Endothelial cell of umbilical vein (primary cell): ENCODE results near the gene CYFIP2. TPM values are rescaled to one million over a fixed set of nuclear protein-coding genes. Genes with fewer than 3 reads are reported as not detected.

Experiments
- BruUV-seq: library from RNA; stranded (reverse); fragments of 400-500 nt; replicated peaks from 2 replicates; lab custom pipeline; 2021; lab: Mats Ljungman, UMichigan
- CTCF ChIA-PET: fragments of 300-600, 350-600 bp; sonication (Branson Sonifier 250); formaldehyde crosslinking; loops from one replicate; lab custom pipeline; 2021; ENCODE audit warnings: antibody characterized with exemption, inconsistent platforms; lab: Charles Lee
- POLR2A ChIA-PET: fragments of 300-600, 350-600 bp; sonication (Branson Sonifier 250); formaldehyde crosslinking; loops from one replicate; lab custom pipeline; 2021; ENCODE audit warnings: antibody characterized with exemption, inconsistent platforms; lab: Charles Lee
- DNase-seq: peaks from one replicate; pipeline ENCODE4 v3.0.0-alpha.2; 2011; ENCODE audit warnings: low read depth, low spot score
- FAIRE-seq: peaks from 2 replicates; lab custom pipeline; 2011; peaks lifted over from hg19 to GRCh38; lab: Jason Lieb, UNC
- H2AFZ ChIP-seq: 2 replicates; pipeline ENCODE4 v1.6.0; 2012; ENCODE audit warnings: low read depth, low read length, control low read depth, inconsistent platforms
- H3K27ac ChIP-seq: 2 replicates; pipeline ENCODE4 v1.5.1; 2011; ENCODE audit warnings: low read depth, mild to moderate bottlenecking, control low read depth, low read length, moderate library complexity; ENCODE audit not compliant: insufficient read depth
- H3K27me3 ChIP-seq, 2 experiments: 2 replicates each; pipeline versions ENCODE4 v1.6.0 to v1.6.1; 2011; ENCODE audit warnings: low read length in 2 of 2, mixed read lengths in 1 of 2; ENCODE audit not compliant: control insufficient read depth in 2 of 2, insufficient read depth in 2 of 2
- H3K36me3 ChIP-seq, 2 experiments: 2 replicates in 1 of 2; 3 replicates in 1 of 2; pipeline ENCODE4 v1.5.1; 2011; ENCODE audit warnings: low read length in 2 of 2, mild to moderate bottlenecking in 1 of 2, moderate library complexity in 1 of 2; ENCODE audit not compliant: control insufficient read depth in 2 of 2, insufficient read depth in 2 of 2; ENCODE audit errors: extremely low read depth in 1 of 2
- H3K4me1 ChIP-seq: 3 replicates; pipeline ENCODE4 v1.5.1; 2011; ENCODE audit warnings: mild to moderate bottlenecking, low read length; ENCODE audit not compliant: control insufficient read depth, insufficient read depth; ENCODE audit errors: extremely low read depth
- H3K4me2 ChIP-seq: 2 replicates; pipeline ENCODE4 v1.6.1; 2011; ENCODE audit warnings: low read length, control low read depth, mixed read lengths; ENCODE audit not compliant: insufficient read depth
- H3K4me3 ChIP-seq, 3 experiments: fragments of 200-600 bp in 1 of 3; sonication (generic), shearing (Covaris generic) in 1 of 3; replicated peaks in 1 of 3; 2 replicates each; pipeline ENCODE4 v1.5.1; 2011 to 2016; ENCODE audit warnings: control low read depth in 3 of 3, low read length in 3 of 3, mild to moderate bottlenecking in 2 of 3, inconsistent platforms in 1 of 3, low read depth in 1 of 3, moderate library complexity in 1 of 3; ENCODE audit not compliant: insufficient read depth in 1 of 3
- H3K79me2 ChIP-seq: 2 replicates; pipeline ENCODE4 v1.6.0; 2012; ENCODE audit warnings: low read length, inconsistent platforms; ENCODE audit not compliant: control insufficient read depth, insufficient read depth
- H3K9ac ChIP-seq: replicated peaks from 2 replicates; pipeline ENCODE3; 2011; ENCODE audit warnings: low read length, control low read depth; ENCODE audit not compliant: insufficient read depth; ENCODE audit errors: extremely low read depth
- H3K9me1 ChIP-seq: replicated peaks from 3 replicates; pipeline ENCODE4 v1.6.0; 2011; ENCODE audit warnings: mild to moderate bottlenecking, low read length; ENCODE audit not compliant: control insufficient read depth, insufficient read depth; ENCODE audit errors: extremely low read depth
- H3K9me3 ChIP-seq: replicated peaks from 2 replicates; pipeline ENCODE4 v1.5.1; 2012; ENCODE audit warnings: low read length, inconsistent platforms; ENCODE audit not compliant: control insufficient read depth, insufficient read depth
- H4K20me1 ChIP-seq: replicated peaks from 2 replicates; pipeline ENCODE3; 2011; ENCODE audit warnings: mild to moderate bottlenecking, low read length; ENCODE audit not compliant: control insufficient read depth, insufficient read depth; ENCODE audit errors: extremely low read depth
- CTCF ChIP-seq, 2 donors: IDR thresholded peaks; 1 replicate in 1 of 2; 2 replicates in 1 of 2; pipeline ENCODE4 v1.5.1; 2011; ENCODE audit warnings: low read length in 2 of 2, mild to moderate bottlenecking in 2 of 2, moderate library complexity in 2 of 2, control low read depth in 1 of 2, inconsistent platforms in 1 of 2, low read depth in 1 of 2; ENCODE audit not compliant: insufficient read depth in 1 of 2; ENCODE audit errors: extremely low read depth in 1 of 2
- EZH2 ChIP-seq: IDR thresholded peaks from 2 replicates; pipeline ENCODE4 v1.6.1; 2012; ENCODE audit warnings: borderline replicate concordance, low read depth, mild to moderate bottlenecking, moderate library complexity, low read length, inconsistent platforms; ENCODE audit not compliant: severe bottlenecking
- FOS ChIP-seq: IDR thresholded peaks from 2 replicates; pipeline ENCODE4 v1.6.1; 2011; ENCODE audit warnings: mild to moderate bottlenecking, low read length, moderate library complexity, borderline replicate concordance; ENCODE audit not compliant: insufficient read depth
- GATA2 ChIP-seq: IDR thresholded peaks from 2 replicates; pipeline ENCODE4 v1.7.0; 2011; ENCODE audit warnings: low read depth, mild to moderate bottlenecking, moderate library complexity, mixed read lengths, low read length; ENCODE audit not compliant: insufficient read length, insufficient read depth
- JUN ChIP-seq: IDR thresholded peaks from 2 replicates; pipeline ENCODE4 v1.6.1; 2011; ENCODE audit warnings: borderline replicate concordance, low read depth; ENCODE audit not compliant: insufficient read length, insufficient read depth
- MAX ChIP-seq: IDR thresholded peaks from 2 replicates; pipeline ENCODE4 v1.6.1; 2011; ENCODE audit not compliant: insufficient read depth, insufficient read length
- MYC ChIP-seq: IDR thresholded peaks from one replicate; pipeline ENCODE4 v1.6.1; 2011; ENCODE audit warnings: mild to moderate bottlenecking, low read depth, low read length
- POLR2A ChIP-seq: IDR thresholded peaks from 2 replicates; pipeline ENCODE4 v1.6.1; 2012; ENCODE audit warnings: low read depth, mild to moderate bottlenecking, control low read depth, low read length
- POLR2AphosphoS5 ChIP-seq: IDR thresholded peaks from 2 replicates; pipeline ENCODE4 v1.6.1; 2012; ENCODE audit warnings: low read depth, mild to moderate bottlenecking, control low read depth, low read length, moderate library complexity; ENCODE audit not compliant: insufficient read depth
- dilution Hi-C: fragments of 300-500 bp; cut with MboI; formaldehyde crosslinking; loops from one replicate; pipeline ENCODE4 v1.15.0; 2019; ENCODE audit warnings: low sequenced_read_pairs; ENCODE audit not compliant: extremely low pct_ligation_motif_present
- intact Hi-C: fragments of 100-400 bp; cut with micrococcal nuclease; formaldehyde crosslinking; loops from one replicate; pipeline ENCODE4 v1.10.0; 2022
- polyA plus RNA-seq, 4 experiments: library from polyadenylated mRNA; depleted of rRNA in 3 of 4; stranded (reverse) in 3 of 4; unstranded in 1 of 4; fragments of >200 nt; gene quantifications; 2 replicates each; pipeline versions ENCODE4 v1.2.1 to v1.2.3, GENCODE V29; 2011 to 2012; ENCODE audit warnings: missing spikeins in 1 of 4
- total RNA-seq: library from RNA; stranded (reverse); gene quantifications from 2 replicates; pipeline ENCODE4 v1.2.3, GENCODE V29; 2021

CYFIP2 gene
- total and polyA plus RNA-seq, 2 donors (not counting 3 experiments of a cell fraction or from before 2014, with no cell fraction given): 9.2 to 22.4 TPM

GRCh38 chr5:157356576-157356975 is 90.7 kb downstream of the CYFIP2 start:
- no peaks in the 10 kb centered on the region for H3K9me3 ChIP-seq
- H3K9me1 ChIP-seq: no peaks in the 10 kb centered on the region
- no peaks in the 10 kb centered on the region for H4K20me1 ChIP-seq
- H3K27me3 ChIP-seq: no peaks in the 10 kb centered on the region
- TF ChIP-seq POLR2AphosphoS5 (no peak), EZH2 (no peak), FOS (no peak), MAX (no peak), JUN (no peak), MYC (no peak), POLR2A (no peak), GATA2 (no peak)
- CTCF ChIA-PET: interaction anchor here (1.0 to 5.2 kb wide), 6 partner anchors 8 to 117 kb away, joined by 3 to 36 read pairs (median 4); a partner anchor contains a TSS
- H3K79me2 ChIP-seq: no peaks in the 10 kb centered on the region
- H3K36me3 ChIP-seq: no peaks in the 10 kb centered on the region
- no peak overlapping the region for H3K4me2 ChIP-seq
- POLR2A ChIA-PET: no interaction called here
- H3K4me3 ChIP-seq: no peak overlapping the region
- no peak for DNase-seq
- intact Hi-C loops (no loop called here), dilution Hi-C loops (no loop called here)
- H3K27ac ChIP-seq: no peak overlapping the region
- FAIRE-seq: no peak
- peaks cover 8% of the 10 kb centered on the region for H3K4me1 ChIP-seq
- H3K9ac ChIP-seq: no peak overlapping the region
- no TSS peak for BruUV-seq
- no peak overlapping the region for H2AFZ ChIP-seq

- intact Hi-C loops: no loop called here
- ChIA-PET POLR2A (interaction anchor here (0.7 kb wide), 1 partner anchor 32 kb away, joined by 3 read pairs; no protein-coding TSS in a partner anchor), CTCF (no interaction called here)
- Histone ChIP-seq H3K9me3 (no peaks in the 10 kb centered on the region), H2AFZ (no peak overlapping the region), H3K27me3 (no peaks in the 10 kb centered on the region), H3K9me1 (no peaks in the 10 kb centered on the region), H3K4me1 (peaks cover 8% of the 10 kb centered on the region), H3K4me2 (no peak overlapping the region), H3K79me2 (no peaks in the 10 kb centered on the region), H3K27ac (no peak overlapping the region), H3K9ac (no peak overlapping the region), H4K20me1 (no peaks in the 10 kb centered on the region), H3K36me3 (no peaks in the 10 kb centered on the region), H3K4me3 (no peak overlapping the region)
- BruUV-seq: no TSS peak
- dilution Hi-C loops: no loop called here
- DNase-seq (no peak), FAIRE-seq (no peak)
- TF ChIP-seq JUN: no peak
- no peak for TF ChIP-seq FOS
- TF ChIP-seq MYC: no peak
- no peak for TF ChIP-seq CTCF (IDR thresholded peaks at IDR 0.05; ENCODE audit: extremely low read depth in 1 of 2, insufficient read depth in 1 of 2, low read depth in 1 of 2, low read length in 2 of 2)
- no peak for TF ChIP-seq GATA2
These were observed 91.9 kb downstream of the CYFIP2 start for GRCh38 chr5:157357823-157358222.
